Measurements from ENCODE around the gene UBXN7.

UBXN7 gene

DNA sequence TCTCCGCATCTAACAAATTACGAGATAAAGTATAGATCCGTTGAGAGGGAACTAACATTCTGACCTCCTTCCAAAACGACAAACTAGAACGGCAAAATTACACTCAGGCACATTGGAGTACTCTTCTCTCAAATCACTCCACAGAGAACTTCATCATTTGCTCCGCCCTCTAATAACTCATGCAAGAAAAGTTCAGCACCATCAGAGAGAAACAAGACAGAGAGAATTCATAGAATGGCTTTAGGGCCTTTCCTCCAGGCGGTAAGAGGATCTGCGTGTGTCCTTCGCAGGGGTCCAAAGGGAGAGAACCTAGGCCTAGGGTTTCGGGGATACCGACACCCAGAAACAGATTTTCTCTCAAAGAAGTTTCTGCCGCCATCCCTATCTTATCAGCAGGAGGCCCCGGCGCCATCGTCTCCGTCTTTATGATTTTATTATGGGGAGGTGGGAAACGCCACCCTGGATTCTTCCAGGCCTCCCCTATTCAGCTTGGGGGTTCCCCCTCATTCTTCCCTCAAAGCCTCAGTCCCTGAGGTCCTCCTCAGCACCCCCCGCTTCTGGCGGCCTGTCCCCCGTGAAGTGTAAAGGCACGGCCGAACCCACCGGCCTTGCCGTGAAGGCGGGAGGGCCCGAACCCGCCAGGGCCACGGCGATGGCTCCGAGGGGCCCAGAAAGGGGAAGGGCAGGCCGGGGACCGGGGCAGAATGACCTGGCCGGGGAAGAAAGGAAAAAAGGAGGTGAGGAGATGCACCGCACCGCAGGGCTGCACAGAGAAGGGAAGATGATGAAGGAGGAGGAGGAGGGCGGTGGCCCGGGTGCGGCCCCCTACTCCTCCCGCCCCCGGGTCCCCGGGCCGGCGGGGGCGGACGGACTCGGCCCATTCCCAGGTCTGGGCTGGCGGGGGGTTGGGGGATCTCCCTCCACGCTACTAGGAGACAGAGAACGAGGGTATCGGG is 768 bp downstream of the UBXN7 start (continued):
- TF ChIP-seq ZNF350 (tag by site-specific recombination; IDR thresholded peaks at IDR 0.05) (no peak), WT1 (tag by site-specific recombination; IDR thresholded peaks at IDR 0.05) (no peak), ZNF843 (tag by site-specific recombination; IDR thresholded peaks at IDR 0.05) (no peak), ZNF549 (tag by site-specific recombination; IDR thresholded peaks at IDR 0.05) (no peak), BCL11A (tag by site-specific recombination; IDR thresholded peaks at IDR 0.05; ENCODE audit: low read depth) (no peak), ZBTB1 (tag by site-specific recombination; IDR thresholded peaks at IDR 0.05) (no peak), ZNF174 (tag by site-specific recombination; IDR thresholded peaks at IDR 0.05) (no peak), ZNF302 (tag by site-specific recombination; IDR thresholded peaks at IDR 0.05; ENCODE audit: low read depth) (no peak), PRDM2 (tag by site-specific recombination; IDR thresholded peaks at IDR 0.05; ENCODE audit: borderline replicate concordance) (no peak), HIC1 (tag by site-specific recombination; IDR thresholded peaks at IDR 0.05) (no peak), ZNF670 (tag by site-specific recombination; IDR thresholded peaks at IDR 0.05; ENCODE audit: low read depth) (no peak), ZNF48 (tag by site-specific recombination; IDR thresholded peaks at IDR 0.05) (no peak), SCRT2 (tag by site-specific recombination; IDR thresholded peaks at IDR 0.05) (no peak), MYNN (tag by site-specific recombination; IDR thresholded peaks at IDR 0.05; ENCODE audit: borderline replicate concordance) (no peak), ZNF280C (tag by site-specific recombination; IDR thresholded peaks at IDR 0.05) (no peak)
- TF ChIP-seq, protein P1, sequence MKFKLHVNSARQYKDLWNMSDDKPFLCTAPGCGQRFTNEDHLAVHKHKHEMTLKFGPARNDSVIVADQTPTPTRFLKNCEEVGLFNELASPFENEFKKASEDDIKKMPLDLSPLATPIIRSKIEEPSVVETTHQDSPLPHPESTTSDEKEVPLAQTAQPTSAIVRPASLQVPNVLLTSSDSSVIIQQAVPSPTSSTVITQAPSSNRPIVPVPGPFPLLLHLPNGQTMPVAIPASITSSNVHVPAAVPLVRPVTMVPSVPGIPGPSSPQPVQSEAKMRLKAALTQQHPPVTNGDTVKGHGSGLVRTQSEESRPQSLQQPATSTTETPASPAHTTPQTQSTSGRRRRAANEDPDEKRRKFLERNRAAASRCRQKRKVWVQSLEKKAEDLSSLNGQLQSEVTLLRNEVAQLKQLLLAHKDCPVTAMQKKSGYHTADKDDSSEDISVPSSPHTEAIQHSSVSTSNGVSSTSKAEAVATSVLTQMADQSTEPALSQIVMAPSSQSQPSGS (tag by site-specific recombination; IDR thresholded peaks at IDR 0.05; ENCODE audit: low read depth) = no peak
- TF ChIP-seq, protein P2, sequence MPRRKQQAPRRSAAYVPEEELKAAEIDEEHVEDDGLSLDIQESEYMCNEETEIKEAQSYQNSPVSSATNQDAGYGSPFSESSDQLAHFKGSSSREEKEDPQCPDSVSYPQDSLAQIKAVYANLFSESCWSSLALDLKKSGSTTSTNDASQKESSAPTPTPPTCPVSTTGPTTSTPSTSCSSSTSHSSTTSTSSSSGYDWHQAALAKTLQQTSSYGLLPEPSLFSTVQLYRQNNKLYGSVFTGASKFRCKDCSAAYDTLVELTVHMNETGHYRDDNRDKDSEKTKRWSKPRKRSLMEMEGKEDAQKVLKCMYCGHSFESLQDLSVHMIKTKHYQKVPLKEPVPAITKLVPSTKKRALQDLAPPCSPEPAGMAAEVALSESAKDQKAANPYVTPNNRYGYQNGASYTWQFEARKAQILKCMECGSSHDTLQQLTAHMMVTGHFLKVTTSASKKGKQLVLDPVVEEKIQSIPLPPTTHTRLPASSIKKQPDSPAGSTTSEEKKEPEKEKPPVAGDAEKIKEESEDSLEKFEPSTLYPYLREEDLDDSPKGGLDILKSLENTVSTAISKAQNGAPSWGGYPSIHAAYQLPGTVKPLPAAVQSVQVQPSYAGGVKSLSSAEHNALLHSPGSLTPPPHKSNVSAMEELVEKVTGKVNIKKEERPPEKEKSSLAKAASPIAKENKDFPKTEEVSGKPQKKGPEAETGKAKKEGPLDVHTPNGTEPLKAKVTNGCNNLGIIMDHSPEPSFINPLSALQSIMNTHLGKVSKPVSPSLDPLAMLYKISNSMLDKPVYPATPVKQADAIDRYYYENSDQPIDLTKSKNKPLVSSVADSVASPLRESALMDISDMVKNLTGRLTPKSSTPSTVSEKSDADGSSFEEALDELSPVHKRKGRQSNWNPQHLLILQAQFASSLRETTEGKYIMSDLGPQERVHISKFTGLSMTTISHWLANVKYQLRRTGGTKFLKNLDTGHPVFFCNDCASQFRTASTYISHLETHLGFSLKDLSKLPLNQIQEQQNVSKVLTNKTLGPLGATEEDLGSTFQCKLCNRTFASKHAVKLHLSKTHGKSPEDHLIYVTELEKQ (tag by site-specific recombination; IDR thresholded peaks at IDR 0.05; ENCODE audit: borderline replicate concordance) = no peak
- TF ChIP-seq, protein P3, sequence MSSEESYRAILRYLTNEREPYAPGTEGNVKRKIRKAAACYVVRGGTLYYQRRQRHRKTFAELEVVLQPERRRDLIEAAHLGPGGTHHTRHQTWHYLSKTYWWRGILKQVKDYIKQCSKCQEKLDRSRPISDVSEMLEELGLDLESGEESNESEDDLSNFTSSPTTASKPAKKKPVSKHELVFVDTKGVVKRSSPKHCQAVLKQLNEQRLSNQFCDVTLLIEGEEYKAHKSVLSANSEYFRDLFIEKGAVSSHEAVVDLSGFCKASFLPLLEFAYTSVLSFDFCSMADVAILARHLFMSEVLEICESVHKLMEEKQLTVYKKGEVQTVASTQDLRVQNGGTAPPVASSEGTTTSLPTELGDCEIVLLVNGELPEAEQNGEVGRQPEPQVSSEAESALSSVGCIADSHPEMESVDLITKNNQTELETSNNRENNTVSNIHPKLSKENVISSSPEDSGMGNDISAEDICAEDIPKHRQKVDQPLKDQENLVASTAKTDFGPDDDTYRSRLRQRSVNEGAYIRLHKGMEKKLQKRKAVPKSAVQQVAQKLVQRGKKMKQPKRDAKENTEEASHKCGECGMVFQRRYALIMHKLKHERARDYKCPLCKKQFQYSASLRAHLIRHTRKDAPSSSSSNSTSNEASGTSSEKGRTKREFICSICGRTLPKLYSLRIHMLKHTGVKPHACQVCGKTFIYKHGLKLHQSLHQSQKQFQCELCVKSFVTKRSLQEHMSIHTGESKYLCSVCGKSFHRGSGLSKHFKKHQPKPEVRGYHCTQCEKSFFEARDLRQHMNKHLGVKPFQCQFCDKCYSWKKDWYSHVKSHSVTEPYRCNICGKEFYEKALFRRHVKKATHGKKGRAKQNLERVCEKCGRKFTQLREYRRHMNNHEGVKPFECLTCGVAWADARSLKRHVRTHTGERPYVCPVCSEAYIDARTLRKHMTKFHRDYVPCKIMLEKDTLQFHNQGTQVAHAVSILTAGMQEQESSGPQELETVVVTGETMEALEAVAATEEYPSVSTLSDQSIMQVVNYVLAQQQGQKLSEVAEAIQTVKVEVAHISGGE (tag by site-specific recombination; conservative IDR thresholded peaks at IDR 0.05; ENCODE audit: low read depth) = peak; percentile 62

Data from HEK293 (cell line).